H1 (cell line): ENCODE data around the gene MIX23. TPM values are rescaled to one million over a fixed set of nuclear protein-coding genes. Genes with fewer than 3 reads are reported as not detected.

ENCODE experiments used
- CTCF ChIA-PET: fragments of 300-600 bp; sonication (Branson Sonifier 250); formaldehyde crosslinking; loops from one replicate; lab custom pipeline; 2021; ENCODE audit not compliant: partially characterized antibody; lab: Charles Lee
- POLR2A ChIA-PET: fragments of 300-600 bp; sonication (Branson Sonifier 250); formaldehyde crosslinking; loops from one replicate; lab custom pipeline; 2021; ENCODE audit warnings: inconsistent platforms; ENCODE audit not compliant: partially characterized antibody; lab: Charles Lee
- DNase-seq, 2 experiments: peaks; one replicate each; pipeline versions ENCODE4 v3.0.0 to v3.0.0-alpha.2; 2010 to 2022; ENCODE audit warnings: low spot score in 2 of 2, low read depth in 1 of 2, mixed read lengths in 1 of 2
- FAIRE-seq: peaks from 2 replicates; lab custom pipeline; 2011; peaks lifted over from hg19 to GRCh38; lab: Jason Lieb, UNC
- H2AFZ ChIP-seq: 2 replicates; pipeline ENCODE4 v1.8.1; 2012; ENCODE audit warnings: low read length, inconsistent platforms
- H2AK5ac ChIP-seq: 2 replicates; pipeline ENCODE4 v1.6.1; 2013; ENCODE audit warnings: low read depth, low read length
- H2BK120ac ChIP-seq: replicated peaks from 2 replicates; pipeline ENCODE3; 2013; ENCODE audit warnings: low read depth, low read length, inconsistent platforms
- H2BK12ac ChIP-seq: 2 replicates; pipeline ENCODE4 v1.6.1; 2013; ENCODE audit warnings: low read depth, low read length
- H2BK15ac ChIP-seq: 2 replicates; pipeline ENCODE4 v1.6.1; 2013; ENCODE audit warnings: low read length
- H2BK20ac ChIP-seq: 2 replicates; pipeline ENCODE4 v1.6.1; 2013; ENCODE audit warnings: low read length
- H2BK5ac ChIP-seq: 2 replicates; pipeline ENCODE4 v1.6.1; 2013; ENCODE audit warnings: low read depth, low read length
- H3K14ac ChIP-seq: 2 replicates; pipeline ENCODE4 v1.6.1; 2013; ENCODE audit warnings: inconsistent platforms; ENCODE audit not compliant: insufficient read length
- H3K18ac ChIP-seq: 2 replicates; pipeline ENCODE4 v1.6.1; 2013; ENCODE audit warnings: low read length; ENCODE audit errors: extremely low read depth
- H3K23ac ChIP-seq: 2 replicates; pipeline ENCODE4 v1.6.1; 2013; ENCODE audit warnings: inconsistent platforms; ENCODE audit not compliant: insufficient read length
- H3K23me2 ChIP-seq: 2 replicates; pipeline ENCODE4 v1.6.1; 2013; ENCODE audit warnings: low read depth, low read length
- H3K27ac ChIP-seq: 2 replicates; pipeline ENCODE4 v1.6.1; 2011; ENCODE audit warnings: low read depth, low read length, inconsistent platforms
- H3K27me3 ChIP-seq, 4 experiments: replicated peaks in 1 of 4; 1 replicate in 1 of 4; 2 replicates in 3 of 4; pipeline versions ENCODE4 v1.6.1 to v1.8.1; 2011 to 2013; ENCODE audit warnings: low read length in 3 of 4, mild to moderate bottlenecking in 3 of 4, inconsistent platforms in 2 of 4, mixed read lengths in 2 of 4, moderate library complexity in 1 of 4; ENCODE audit not compliant: control insufficient read depth in 3 of 4, insufficient read depth in 3 of 4; ENCODE audit errors: extremely low read depth in 1 of 4
- H3K36me3 ChIP-seq, 4 experiments: 2 replicates each; pipeline versions ENCODE4 v1.6.1 to v1.8.1; 2011 to 2013; ENCODE audit warnings: mild to moderate bottlenecking in 4 of 4, low read length in 3 of 4, moderate library complexity in 2 of 4, control low read depth in 1 of 4, inconsistent platforms in 1 of 4; ENCODE audit not compliant: insufficient read depth in 4 of 4, control insufficient read depth in 2 of 4
- H3K4ac ChIP-seq: replicated peaks from 2 replicates; pipeline ENCODE3; 2013; ENCODE audit warnings: low read length, low read depth, mixed read lengths, inconsistent platforms; ENCODE audit not compliant: insufficient read length
- H3K4me1 ChIP-seq, 4 experiments: replicated peaks in 1 of 4; 1 replicate in 1 of 4; 2 replicates in 3 of 4; pipeline versions ENCODE4 v1.6.1 to v1.8.1; 2011 to 2013; ENCODE audit warnings: low read length in 3 of 4, inconsistent platforms in 2 of 4, mixed read lengths in 1 of 4; ENCODE audit not compliant: insufficient read depth in 4 of 4, control insufficient read depth in 3 of 4
- H3K4me2 ChIP-seq, 2 experiments: 2 replicates each; pipeline versions ENCODE4 v1.6.1 to v1.8.1; 2011 to 2013; ENCODE audit warnings: low read depth in 2 of 2, low read length in 2 of 2, control low read depth in 1 of 2, inconsistent platforms in 1 of 2, mild to moderate bottlenecking in 1 of 2; ENCODE audit not compliant: insufficient read depth in 1 of 2
- H3K4me3 ChIP-seq, 4 experiments: fragments of 200-600, 300-600 bp in 1 of 4; sonication (generic), shearing (Covaris generic), sonication (Bioruptor Twin) in 1 of 4; 2 replicates each; pipeline versions ENCODE4 v1.5.1 to v1.8.1; 2011 to 2016; ENCODE audit warnings: low read length in 4 of 4, low read depth in 3 of 4, control low read depth in 2 of 4, inconsistent platforms in 2 of 4, mild to moderate bottlenecking in 2 of 4, mixed read lengths in 1 of 4, moderate library complexity in 1 of 4; ENCODE audit not compliant: insufficient read depth in 2 of 4; ENCODE audit errors: extremely low read depth in 1 of 4
- H3K56ac ChIP-seq: replicated peaks from 2 replicates; pipeline ENCODE3; 2013; ENCODE audit warnings: low read depth, mild to moderate bottlenecking, mixed read lengths, low read length, inconsistent platforms; ENCODE audit not compliant: insufficient read length
- H3K79me1 ChIP-seq: 2 replicates; pipeline ENCODE4 v1.6.1; 2013; ENCODE audit warnings: low read depth, low read length, control low read depth
- H3K79me2 ChIP-seq, 2 experiments: 2 replicates each; pipeline versions ENCODE4 v1.6.1 to v1.8.1; 2012 to 2013; ENCODE audit warnings: low read length in 2 of 2, mild to moderate bottlenecking in 2 of 2, inconsistent platforms in 1 of 2; ENCODE audit not compliant: insufficient read depth in 2 of 2, control insufficient read depth in 1 of 2
- H3K9ac ChIP-seq, 4 experiments: replicated peaks in 1 of 4; 1 replicate in 1 of 4; 2 replicates in 3 of 4; pipeline versions ENCODE4 v1.6.1 to v1.8.1; 2011 to 2013; ENCODE audit warnings: low read depth in 3 of 4, low read length in 3 of 4, control low read depth in 2 of 4, mild to moderate bottlenecking in 2 of 4, moderate library complexity in 2 of 4, inconsistent platforms in 1 of 4; ENCODE audit errors: extremely low read depth in 1 of 4
- H3K9me3 ChIP-seq, 2 experiments: 2 replicates each; pipeline versions ENCODE4 v1.6.1 to v1.8.1; 2012 to 2013; ENCODE audit warnings: mild to moderate bottlenecking in 2 of 2, moderate library complexity in 2 of 2, control low read depth in 1 of 2, inconsistent platforms in 1 of 2, low read depth in 1 of 2, low read length in 1 of 2, mixed read lengths in 1 of 2; ENCODE audit not compliant: insufficient read depth in 2 of 2
- H4K20me1 ChIP-seq, 2 experiments: replicated peaks in 1 of 2; 2 replicates each; pipeline versions ENCODE3 to v1.8.1; 2011 to 2013; ENCODE audit warnings: inconsistent platforms in 2 of 2, low read length in 2 of 2, mild to moderate bottlenecking in 1 of 2; ENCODE audit not compliant: insufficient read depth in 2 of 2, control insufficient read depth in 1 of 2
- H4K5ac ChIP-seq: 2 replicates; pipeline ENCODE4 v1.6.1; 2013; ENCODE audit warnings: low read length, low read depth, mixed read lengths, inconsistent platforms; ENCODE audit not compliant: insufficient read length
- H4K8ac ChIP-seq: 2 replicates; pipeline ENCODE4 v1.8.0; 2013; ENCODE audit warnings: mild to moderate bottlenecking, moderate library complexity, low read length, inconsistent platforms; ENCODE audit not compliant: insufficient read depth; ENCODE audit errors: extremely low read depth
- H4K91ac ChIP-seq: replicated peaks from 2 replicates; pipeline ENCODE3; 2013; ENCODE audit warnings: low read length, mixed read lengths, inconsistent platforms; ENCODE audit not compliant: insufficient read length
- BCL11A ChIP-seq, 2 experiments: IDR thresholded peaks; one replicate each; pipeline ENCODE4 v1.6.1; 2011; ENCODE audit warnings: low read depth in 2 of 2, low read length in 2 of 2, mild to moderate bottlenecking in 2 of 2
- EP300 ChIP-seq, 2 experiments: IDR thresholded peaks; 1 replicate in 1 of 2; 2 replicates in 1 of 2; pipeline ENCODE4 v1.6.1; 2011 to 2012; ENCODE audit warnings: low read depth in 2 of 2, low read length in 2 of 2, mild to moderate bottlenecking in 2 of 2, borderline replicate concordance in 1 of 2, inconsistent platforms in 1 of 2, moderate library complexity in 1 of 2
- MAFK ChIP-seq: IDR thresholded peaks from 2 replicates; pipeline ENCODE4 v1.6.1; 2012; ENCODE audit warnings: low read depth, mild to moderate bottlenecking, improper control_type of control experiment, low read length
- SIX5 ChIP-seq: IDR thresholded peaks from 2 replicates; pipeline ENCODE4 v1.6.1; 2011; ENCODE audit warnings: mild to moderate bottlenecking, low read depth, low read length
- SUZ12 ChIP-seq: fragments of 200-600 bp; sonication (generic); IDR thresholded peaks from 2 replicates; pipeline ENCODE4 v1.6.1; 2012; ENCODE audit warnings: mild to moderate bottlenecking, inconsistent platforms, low read length, moderate library complexity, mixed read lengths
- TAF7 ChIP-seq: optimal IDR thresholded peaks from 2 replicates; pipeline ENCODE3; 2011; ENCODE audit warnings: low read depth, mild to moderate bottlenecking, inconsistent platforms, low read length, moderate library complexity, borderline replicate concordance
- TCF12 ChIP-seq: IDR thresholded peaks from 2 replicates; pipeline ENCODE4 v1.6.1; 2011; ENCODE audit warnings: low read depth, mild to moderate bottlenecking, low read length
- WGBS, 2 experiments: shearing (Covaris generic) in 1 of 2; methylation state at CpG; one replicate each; pipeline versions ENCODE4 v1.1.6 to v1.1.7; 2013 to 2015; ENCODE audit warnings: low lambda C conversion rate in 2 of 2, mixed read lengths in 2 of 2, inconsistent platforms in 1 of 2, low coverage in 1 of 2, missing lambda C conversion rate in 1 of 2; ENCODE audit not compliant: insufficient replicate concordance in 2 of 2, insufficient coverage in 1 of 2, insufficient read length in 1 of 2; ENCODE audit errors: extremely low coverage in 1 of 2, missing lambda C conversion rate in 1 of 2; 5-methylcytosine and 5-hydroxymethylcytosine counted together
- polyA plus RNA-seq, 7 experiments: library from polyadenylated mRNA; depleted of rRNA in 3 of 7; stranded (reverse) in 5 of 7; unstranded in 2 of 7; fragments of >200 nt in 5 of 7; fragments of 200-250 nt in 2 of 7; gene quantifications; 1 replicate in 5 of 7; 2 replicates in 1 of 7; 4 replicates in 1 of 7; pipeline versions ENCODE4 v1.2.1 to v1.2.3, GENCODE V29; 2011 to 2013; ENCODE audit warnings: missing spikeins in 2 of 7, mixed read lengths in 2 of 7
- total RNA-seq: library from RNA; stranded (reverse); fragmentation: NEBNext Ultra II Directional; extraction: Animal tissue kit (Norgen Biotek cat#: 25700); gene quantifications from 2 replicates; pipeline ENCODE4 v1.2.1, GENCODE V29; 2021
- TF ChIP-seq, protein P1 (sequence below): IDR thresholded peaks from 2 replicates; pipeline ENCODE4 v1.6.1; 2011; ENCODE audit warnings: low read length, improper control_type of control experiment
- TF ChIP-seq, protein P2 (sequence below), 3 experiments: IDR thresholded peaks; 1 replicate in 2 of 3; 2 replicates in 1 of 3; pipeline versions ENCODE4 v1.5.1 to v1.6.1; 2011; ENCODE audit warnings: low read length in 3 of 3, mild to moderate bottlenecking in 3 of 3, inconsistent platforms in 2 of 3, low read depth in 1 of 3, moderate library complexity in 1 of 3; ENCODE audit not compliant: insufficient read depth in 1 of 3; ENCODE audit errors: control extremely low read depth in 1 of 3

The MIX23 gene
- total and polyA plus RNA-seq, 2 of the 8 experiments (the other 6 are each of a cell fraction or from before 2014, with no cell fraction given) = 22.1 to 69.6 TPM

DNA sequence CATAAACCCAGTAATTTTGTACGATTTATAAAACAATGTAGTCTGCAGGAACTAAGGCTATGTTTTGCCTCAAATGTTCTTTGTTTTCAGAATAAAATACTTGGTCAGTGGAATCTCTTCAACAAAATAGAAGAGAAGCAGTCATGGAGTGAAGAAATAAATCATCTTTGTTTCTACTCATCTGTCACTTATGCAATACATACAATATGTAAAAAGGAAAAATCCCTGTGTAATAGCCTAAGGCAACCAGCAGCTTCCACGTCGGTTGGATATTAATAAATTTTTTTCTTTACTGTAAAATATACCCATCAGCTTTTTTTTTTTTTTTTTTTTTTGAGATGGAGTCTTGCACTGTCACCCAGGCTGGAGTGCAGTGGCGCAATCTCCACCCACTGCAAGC, 38.1 kb upstream of the MIX23 start:
- no peak overlapping the region for H3K14ac ChIP-seq
- H3K9me3 ChIP-seq = no peaks in the 10 kb centered on the region
- H3K56ac ChIP-seq = no peak overlapping the region
- H3K27me3 ChIP-seq = no peaks in the 10 kb centered on the region
- no peak overlapping the region for H3K23ac ChIP-seq
- H4K8ac ChIP-seq = no peak overlapping the region
- H3K23me2 ChIP-seq = no peaks in the 10 kb centered on the region
- H2AFZ ChIP-seq = no peak overlapping the region
- no peak overlapping the region for H2BK12ac ChIP-seq
- H2BK120ac ChIP-seq = no peak overlapping the region
- H2AK5ac ChIP-seq = no peak overlapping the region
- no peak overlapping the region for H2BK5ac ChIP-seq
- no peak overlapping the region for H3K4me2 ChIP-seq
- no peak overlapping the region for H3K4me3 ChIP-seq
- CTCF ChIA-PET = interaction anchor here (1.0 to 1.4 kb wide), 2 partner anchors 36 to 39 kb away, joined by 4 read pairs; no protein-coding TSS in a partner anchor
- no peak overlapping the region for H4K5ac ChIP-seq
- no peak overlapping the region for H4K91ac ChIP-seq
- peaks cover 0 to 2% of the 10 kb centered on the region in 2 experiments for H4K20me1 ChIP-seq
- no peak overlapping the region for H3K4ac ChIP-seq
- no peak overlapping the region for H3K18ac ChIP-seq
- no peak for DNase-seq
- H3K79me2 ChIP-seq = peaks cover 0 to 7% of the 10 kb centered on the region in 2 experiments; a peak in 1 of 4 replicates
- H3K9ac ChIP-seq = no peak overlapping the region
- H2BK15ac ChIP-seq = no peak overlapping the region
- H3K79me1 ChIP-seq = no peaks in the 10 kb centered on the region
- H3K27ac ChIP-seq = no peak overlapping the region
- peaks cover 0 to 14% (median 6%) of the 10 kb centered on the region in 4 experiments; a peak in 5 of 8 replicates for H3K36me3 ChIP-seq
- peaks cover 0 to 3% (median 3%) of the 10 kb centered on the region in 4 experiments; a peak in 1 of 7 replicates for H3K4me1 ChIP-seq
- WGBS, 2 experiments = 98% methylated on average over 4 of the region's 4 CpGs; no CpG with 5 or more reads in 1 of the 2 experiments
- no peak for FAIRE-seq
- no peak overlapping the region for H2BK20ac ChIP-seq
- POLR2A ChIA-PET = interaction anchor here (1.2 to 2.1 kb wide), 3 partner anchors 10 to 13 kb away, joined by 3 to 6 read pairs (median 3); no protein-coding TSS in a partner anchor
- TF ChIP-seq, protein P1, sequence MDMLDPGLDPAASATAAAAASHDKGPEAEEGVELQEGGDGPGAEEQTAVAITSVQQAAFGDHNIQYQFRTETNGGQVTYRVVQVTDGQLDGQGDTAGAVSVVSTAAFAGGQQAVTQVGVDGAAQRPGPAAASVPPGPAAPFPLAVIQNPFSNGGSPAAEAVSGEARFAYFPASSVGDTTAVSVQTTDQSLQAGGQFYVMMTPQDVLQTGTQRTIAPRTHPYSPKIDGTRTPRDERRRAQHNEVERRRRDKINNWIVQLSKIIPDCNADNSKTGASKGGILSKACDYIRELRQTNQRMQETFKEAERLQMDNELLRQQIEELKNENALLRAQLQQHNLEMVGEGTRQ = no peak
- TF ChIP-seq, protein P2, sequence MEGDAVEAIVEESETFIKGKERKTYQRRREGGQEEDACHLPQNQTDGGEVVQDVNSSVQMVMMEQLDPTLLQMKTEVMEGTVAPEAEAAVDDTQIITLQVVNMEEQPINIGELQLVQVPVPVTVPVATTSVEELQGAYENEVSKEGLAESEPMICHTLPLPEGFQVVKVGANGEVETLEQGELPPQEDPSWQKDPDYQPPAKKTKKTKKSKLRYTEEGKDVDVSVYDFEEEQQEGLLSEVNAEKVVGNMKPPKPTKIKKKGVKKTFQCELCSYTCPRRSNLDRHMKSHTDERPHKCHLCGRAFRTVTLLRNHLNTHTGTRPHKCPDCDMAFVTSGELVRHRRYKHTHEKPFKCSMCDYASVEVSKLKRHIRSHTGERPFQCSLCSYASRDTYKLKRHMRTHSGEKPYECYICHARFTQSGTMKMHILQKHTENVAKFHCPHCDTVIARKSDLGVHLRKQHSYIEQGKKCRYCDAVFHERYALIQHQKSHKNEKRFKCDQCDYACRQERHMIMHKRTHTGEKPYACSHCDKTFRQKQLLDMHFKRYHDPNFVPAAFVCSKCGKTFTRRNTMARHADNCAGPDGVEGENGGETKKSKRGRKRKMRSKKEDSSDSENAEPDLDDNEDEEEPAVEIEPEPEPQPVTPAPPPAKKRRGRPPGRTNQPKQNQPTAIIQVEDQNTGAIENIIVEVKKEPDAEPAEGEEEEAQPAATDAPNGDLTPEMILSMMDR (IDR thresholded peaks at IDR 0.05; ENCODE audit: control extremely low read depth in 1 of 3, insufficient read depth in 1 of 3, low read depth in 1 of 3, low read length in 3 of 3) = no peak
- no peak for TF ChIP-seq BCL11A (IDR thresholded peaks at IDR 0.05; ENCODE audit: low read depth in 2 of 2, low read length in 2 of 2)
- no peak for TF ChIP-seq TCF12
- TF ChIP-seq SIX5 = no peak
- TF ChIP-seq MAFK = no peak
- no peak for TF ChIP-seq SUZ12
- TF ChIP-seq TAF7 = no peak
- no peak for TF ChIP-seq EP300 (IDR thresholded peaks at IDR 0.05; ENCODE audit: borderline replicate concordance in 1 of 2, low read depth in 2 of 2, low read length in 2 of 2)
